Astrocyte (in vitro differentiated cells and primary cell): ENCODE data around the gene RCL1.

Source experiments
- CTCF ChIP-seq: IDR thresholded peaks from 2 replicates; pipeline ENCODE4 v1.5.1; 2011; ENCODE audit warnings: low read depth, mild to moderate bottlenecking, inconsistent platforms, low read length, moderate library complexity; ENCODE audit not compliant: insufficient read depth
- EZH2 ChIP-seq: IDR thresholded peaks from 2 replicates; pipeline ENCODE4 v1.6.1; 2012; ENCODE audit warnings: mild to moderate bottlenecking, low read length, inconsistent platforms; ENCODE audit not compliant: insufficient read depth

- TF ChIP-seq CTCF = no peak
- no peak for TF ChIP-seq EZH2
Observed at GRCh38 chr9:4866239-4866969, 73.7 kb downstream of the RCL1 start.
